Measurements from ENCODE around the gene NALCN. TPM values are rescaled to one million over a fixed set of nuclear protein-coding genes. Genes with fewer than 3 reads are reported as not detected.

The NALCN gene
- total and polyA plus RNA-seq, 2 experiments from 2014 or later: 0.50 to 0.87 TPM

DNA sequence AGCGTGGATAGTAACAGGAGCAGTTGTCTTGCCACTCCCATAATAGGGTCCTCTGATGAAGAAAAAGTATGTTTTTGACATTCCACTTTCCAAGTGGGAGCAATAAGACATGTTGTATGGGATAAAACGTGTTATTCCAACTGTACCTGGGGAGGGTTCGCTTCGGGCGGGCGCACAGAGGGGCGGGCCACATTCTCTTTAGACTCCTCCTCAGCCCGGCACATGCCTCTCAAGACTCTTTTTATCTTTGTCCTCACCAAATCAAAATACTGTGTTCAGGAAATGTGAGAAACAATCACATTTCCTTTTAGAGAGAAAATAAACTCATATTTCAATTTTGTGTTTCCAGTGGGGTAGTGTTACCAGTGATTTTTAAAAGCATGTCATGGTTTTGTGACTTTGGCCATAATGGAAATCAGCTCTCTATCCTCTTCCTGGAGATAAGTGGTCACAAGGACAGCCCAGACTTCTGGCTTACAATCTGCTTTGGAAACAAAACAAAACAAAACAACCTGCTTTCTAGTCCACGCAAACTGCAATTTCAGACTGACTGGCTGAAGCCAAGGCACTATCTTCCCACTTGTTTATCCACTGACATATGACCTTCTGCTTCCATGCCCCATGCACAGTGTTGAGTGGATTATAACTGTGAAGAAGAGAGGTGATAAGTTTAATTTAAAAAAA, 276.1 kb downstream of the NALCN start:
- no peaks in the 10 kb centered on the region for H3K79me2 ChIP-seq (replicated peaks; ENCODE audit: insufficient read depth)
- H3K27me3 Mint-ChIP-seq (ENCODE audit: insufficient read depth, low read depth, poor library complexity): peaks cover 4% of the 10 kb centered on the region
- H3K27ac Mint-ChIP-seq: no peak overlapping the region

DNA sequence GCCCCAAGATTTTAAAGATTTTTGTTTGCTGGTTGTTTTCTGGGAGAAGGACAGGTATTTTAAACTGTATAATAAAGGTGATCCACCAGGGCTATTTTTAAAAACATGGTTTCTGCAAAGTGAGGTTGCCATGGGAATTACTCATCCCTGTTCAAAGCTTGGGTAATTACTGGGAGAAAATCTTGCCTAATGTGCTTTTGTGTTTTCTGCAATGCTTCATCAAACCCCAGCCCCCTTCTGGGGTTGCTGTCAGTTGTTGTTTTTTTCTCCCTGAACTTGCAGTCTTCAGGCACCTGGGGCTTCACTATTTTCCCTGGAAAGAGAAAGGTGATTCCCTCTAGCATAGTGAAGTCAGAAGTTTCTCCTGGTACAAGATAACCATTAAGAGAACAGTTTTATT, 277.2 kb downstream of the NALCN start:
- Histone ChIP-seq H3K4me2 (0 out of 2 replicates have a peak overlapping the region, but pooled peaks have one; percentile 13), H3K9me2 (ENCODE audit: insufficient read depth) (no peaks in the 10 kb centered on the region), H2AFZ (peak overlapping the region; percentile 87; the same call in 1 of the 2 replicates), H3K4me3 (no peak overlapping the region), H3K79me2 (replicated peaks; ENCODE audit: insufficient read depth) (no peaks in the 10 kb centered on the region), H3K27ac (ENCODE audit: low read depth) (no peak overlapping the region), H3K36me3 (ENCODE audit: insufficient read depth) (no peaks in the 10 kb centered on the region), H3K27me3 (ENCODE audit: insufficient read depth) (no peaks in the 10 kb centered on the region), H3K4me1 (ENCODE audit: insufficient read depth) (peaks cover 7% of the 10 kb centered on the region), H4K20me1 (replicated peaks; ENCODE audit: insufficient read depth) (no peaks in the 10 kb centered on the region), H3F3A (replicated peaks; ENCODE audit: low read depth) (no peaks in the 10 kb centered on the region)
- Mint-ChIP-seq H3K4me3 (no peak overlapping the region), H3K4me1 (peaks cover 22% of the 10 kb centered on the region), H3K27me3 (ENCODE audit: insufficient read depth, low read depth, poor library complexity) (peaks cover 4% of the 10 kb centered on the region), H3K36me3 (ENCODE audit: low read depth) (no peaks in the 10 kb centered on the region), H3K27ac (no peak overlapping the region), H3K9me3 (no peaks in the 10 kb centered on the region)
- ATAC-seq (no peak), DNase-seq (ENCODE audit: low spot score) (no peak)
- no peak for TF ChIP-seq STAT1 (IDR thresholded peaks at IDR 0.05; ENCODE audit: unreplicated experiment)
- no peak for TF ChIP-seq NANOG (IDR thresholded peaks at IDR 0.05; ENCODE audit: borderline replicate concordance)
- TF ChIP-seq, protein P1, sequence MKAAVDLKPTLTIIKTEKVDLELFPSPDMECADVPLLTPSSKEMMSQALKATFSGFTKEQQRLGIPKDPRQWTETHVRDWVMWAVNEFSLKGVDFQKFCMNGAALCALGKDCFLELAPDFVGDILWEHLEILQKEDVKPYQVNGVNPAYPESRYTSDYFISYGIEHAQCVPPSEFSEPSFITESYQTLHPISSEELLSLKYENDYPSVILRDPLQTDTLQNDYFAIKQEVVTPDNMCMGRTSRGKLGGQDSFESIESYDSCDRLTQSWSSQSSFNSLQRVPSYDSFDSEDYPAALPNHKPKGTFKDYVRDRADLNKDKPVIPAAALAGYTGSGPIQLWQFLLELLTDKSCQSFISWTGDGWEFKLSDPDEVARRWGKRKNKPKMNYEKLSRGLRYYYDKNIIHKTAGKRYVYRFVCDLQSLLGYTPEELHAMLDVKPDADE (IDR thresholded peaks at IDR 0.05): no peak

More for the DNA sequence above, 276.1 kb downstream of the NALCN start:
- Mint-ChIP-seq H3K4me3 (no peak overlapping the region), H3K4me1 (peaks cover 22% of the 10 kb centered on the region), H3K9me3 (no peaks in the 10 kb centered on the region), H3K36me3 (ENCODE audit: low read depth) (no peaks in the 10 kb centered on the region)
- no peaks in the 10 kb centered on the region for H3K27me3 ChIP-seq (ENCODE audit: insufficient read depth)
- no peak overlapping the region for H3K27ac ChIP-seq (ENCODE audit: low read depth)
- H3K4me2 ChIP-seq: no peak overlapping the region
- H3F3A ChIP-seq (replicated peaks; ENCODE audit: low read depth): no peaks in the 10 kb centered on the region
- DNase-seq (ENCODE audit: low spot score) (no peak), ATAC-seq (no peak)
- peaks cover 7% of the 10 kb centered on the region for H3K4me1 ChIP-seq (ENCODE audit: insufficient read depth)
- no peak for TF ChIP-seq STAT1 (IDR thresholded peaks at IDR 0.05; ENCODE audit: unreplicated experiment)
- no peak for TF ChIP-seq POLR2AphosphoS5 (IDR thresholded peaks at IDR 0.05; ENCODE audit: low read depth)
- no peak for TF ChIP-seq EZH2 (IDR thresholded peaks at IDR 0.05; ENCODE audit: low read depth, unreplicated experiment)
- no peak for TF ChIP-seq ZNF114 (CRISPR knock-in tag; IDR thresholded peaks at IDR 0.05)
- TF ChIP-seq CREB1 (CRISPR knock-in tag; IDR thresholded peaks at IDR 0.05; ENCODE audit: low read depth): no peak
- TF ChIP-seq, protein P2, sequence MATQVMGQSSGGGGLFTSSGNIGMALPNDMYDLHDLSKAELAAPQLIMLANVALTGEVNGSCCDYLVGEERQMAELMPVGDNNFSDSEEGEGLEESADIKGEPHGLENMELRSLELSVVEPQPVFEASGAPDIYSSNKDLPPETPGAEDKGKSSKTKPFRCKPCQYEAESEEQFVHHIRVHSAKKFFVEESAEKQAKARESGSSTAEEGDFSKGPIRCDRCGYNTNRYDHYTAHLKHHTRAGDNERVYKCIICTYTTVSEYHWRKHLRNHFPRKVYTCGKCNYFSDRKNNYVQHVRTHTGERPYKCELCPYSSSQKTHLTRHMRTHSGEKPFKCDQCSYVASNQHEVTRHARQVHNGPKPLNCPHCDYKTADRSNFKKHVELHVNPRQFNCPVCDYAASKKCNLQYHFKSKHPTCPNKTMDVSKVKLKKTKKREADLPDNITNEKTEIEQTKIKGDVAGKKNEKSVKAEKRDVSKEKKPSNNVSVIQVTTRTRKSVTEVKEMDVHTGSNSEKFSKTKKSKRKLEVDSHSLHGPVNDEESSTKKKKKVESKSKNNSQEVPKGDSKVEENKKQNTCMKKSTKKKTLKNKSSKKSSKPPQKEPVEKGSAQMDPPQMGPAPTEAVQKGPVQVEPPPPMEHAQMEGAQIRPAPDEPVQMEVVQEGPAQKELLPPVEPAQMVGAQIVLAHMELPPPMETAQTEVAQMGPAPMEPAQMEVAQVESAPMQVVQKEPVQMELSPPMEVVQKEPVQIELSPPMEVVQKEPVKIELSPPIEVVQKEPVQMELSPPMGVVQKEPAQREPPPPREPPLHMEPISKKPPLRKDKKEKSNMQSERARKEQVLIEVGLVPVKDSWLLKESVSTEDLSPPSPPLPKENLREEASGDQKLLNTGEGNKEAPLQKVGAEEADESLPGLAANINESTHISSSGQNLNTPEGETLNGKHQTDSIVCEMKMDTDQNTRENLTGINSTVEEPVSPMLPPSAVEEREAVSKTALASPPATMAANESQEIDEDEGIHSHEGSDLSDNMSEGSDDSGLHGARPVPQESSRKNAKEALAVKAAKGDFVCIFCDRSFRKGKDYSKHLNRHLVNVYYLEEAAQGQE (IDR thresholded peaks at IDR 0.05; ENCODE audit: unreplicated experiment): no peak
- TF ChIP-seq EZH2phosphoT487 (IDR thresholded peaks at IDR 0.05; ENCODE audit: unreplicated experiment): no peak
- no peaks in the 10 kb centered on the region for H4K20me1 ChIP-seq (replicated peaks; ENCODE audit: insufficient read depth)
- H3K4me3 ChIP-seq: no peak overlapping the region
- no peaks in the 10 kb centered on the region for H3K9me2 ChIP-seq (ENCODE audit: insufficient read depth)
- peak overlapping the region; percentile 87 for H2AFZ ChIP-seq
- H3K36me3 ChIP-seq (ENCODE audit: insufficient read depth): no peaks in the 10 kb centered on the region
